Measurements from ENCODE around the gene TSPAN10.
"Not testable (repeated sequence)": the region's sequence is repeated elsewhere in the genome, so short reads cannot be mapped to it uniquely, and the experiment has no call there.

TSPAN10 gene

GRCh38 chr17:81636505-81637288 is at the start of gene TSPAN10, which contains the start of gene NPLOC4:
TSS of gene TSPAN10 (plus strand) at chr17:81637196. CDS start at chr17:81642413, 5,217 bp downstream.
TSS of gene NPLOC4 (minus strand) at chr17:81637112. CDS start at chr17:81636930, 182 bp downstream.
- DNase-seq = peak; percentile 77

- DNase-seq = no peak
Measured at GRCh38 chr17:81589612-81590011, 47.4 kb upstream of the TSPAN10 start.

GRCh38 chr17:81590121-81590520 is 46.9 kb upstream of the TSPAN10 start:
- no peak for DNase-seq

GRCh38 chr17:81591971-81592370 is 45.0 kb upstream of the TSPAN10 start:
- DNase-seq = no peak

- no peak for DNase-seq
Measured at GRCh38 chr17:81593105-81593871, 43.7 kb upstream of the TSPAN10 start.

- DNase-seq = no peak
Measured at GRCh38 chr17:81599719-81600486, 37.1 kb upstream of the TSPAN10 start.

- DNase-seq = peak; percentile 20
Measured at GRCh38 chr17:81601525-81602120, 35.4 kb upstream of the TSPAN10 start.

GRCh38 chr17:81603846-81604610 is 33.0 kb upstream of the TSPAN10 start:
- DNase-seq = no peak

- no peak for DNase-seq
Measured at GRCh38 chr17:81607431-81607830, 29.6 kb upstream of the TSPAN10 start.

GRCh38 chr17:81608082-81608481 is 28.9 kb upstream of the TSPAN10 start:
- no peak for DNase-seq

- DNase-seq = no peak
Measured at GRCh38 chr17:81608605-81609004, 28.4 kb upstream of the TSPAN10 start.

GRCh38 chr17:81609541-81610311 is 27.3 kb upstream of the TSPAN10 start:
- DNase-seq = no peak

- DNase-seq = no peak
Measured at GRCh38 chr17:81612172-81612970, 24.6 kb upstream of the TSPAN10 start.

- DNase-seq = no peak
Measured at GRCh38 chr17:81615401-81615930, 21.5 kb upstream of the TSPAN10 start.

- DNase-seq = no peak
Measured at GRCh38 chr17:81616877-81617276, 20.1 kb upstream of the TSPAN10 start.

- DNase-seq = not testable (repeated sequence)
Measured at GRCh38 chr17:81618307-81618706, 18.7 kb upstream of the TSPAN10 start.

GRCh38 chr17:81621494-81622130 is 15.4 kb upstream of the TSPAN10 start:
- no peak for DNase-seq

GRCh38 chr17:81630274-81630673 is 6.7 kb upstream of the TSPAN10 start:
- no peak for DNase-seq

- no peak for DNase-seq
Measured at GRCh38 chr17:81631482-81631881, 5.5 kb upstream of the TSPAN10 start.

GRCh38 chr17:81635431-81635830 is 1.6 kb upstream of the TSPAN10 start:
- no peak for DNase-seq
